HEK293T (cell line): ENCODE data around the gene CD4.

Experiments
- ARNT ChIP-seq: fragments of 450-650 bp; IDR thresholded peaks from 2 replicates; pipeline ENCODE4 v1.6.1; 2017; ENCODE audit warnings: mild to moderate bottlenecking
- BHLHE40 ChIP-seq: fragments of 450-650 bp; IDR thresholded peaks from 2 replicates; pipeline ENCODE4 v1.6.1; 2016; ENCODE audit warnings: mild to moderate bottlenecking, moderate library complexity, borderline replicate concordance
- CTBP1 ChIP-seq: fragments of 450-650 bp; IDR thresholded peaks from 2 replicates; pipeline ENCODE4 v1.6.1; 2016; ENCODE audit warnings: borderline replicate concordance
- ELF4 ChIP-seq: fragments of 450-650 bp; IDR thresholded peaks from 2 replicates; pipeline ENCODE4 v1.6.1; 2017; ENCODE audit warnings: antibody characterized with exemption
- FOXK2 ChIP-seq: fragments of 450-650 bp; IDR thresholded peaks from 2 replicates; pipeline ENCODE4 v1.6.1; 2016; ENCODE audit warnings: mild to moderate bottlenecking
- FOXM1 ChIP-seq: fragments of 450-650 bp; IDR thresholded peaks from 2 replicates; pipeline ENCODE4 v1.6.1; 2017; ENCODE audit warnings: mild to moderate bottlenecking, borderline replicate concordance
- HDGF ChIP-seq: fragments of 450-650 bp; IDR thresholded peaks from 2 replicates; pipeline ENCODE4 v1.6.1; 2017; ENCODE audit warnings: antibody characterized with exemption, borderline replicate concordance
- NFRKB ChIP-seq: fragments of 450-650 bp; IDR thresholded peaks from 2 replicates; pipeline ENCODE4 v1.6.1; 2016; ENCODE audit warnings: mild to moderate bottlenecking, moderate library complexity

- TF ChIP-seq FOXM1, result no peak
- TF ChIP-seq ELF4, result no peak
- TF ChIP-seq CTBP1, result no peak
- no peak for TF ChIP-seq NFRKB
- TF ChIP-seq HDGF, result no peak
- no peak for TF ChIP-seq BHLHE40
- no peak for TF ChIP-seq FOXK2
- no peak for TF ChIP-seq ARNT
Observed at GRCh38 chr12:6784761-6785160, 4.6 kb upstream of the CD4 start.
